AML-193 (cell line): ENCODE measurements around the gene CCDC28B.

Experiments used
- DNase-seq, 2 experiments: peaks; one replicate each; lab custom pipeline; 2025; lab: John Stamatoyannopoulos, UW

CCDC28B gene

GRCh38 chr1:32194984-32195383 lies 5.4 kb upstream of the CCDC28B start:
- no peak for DNase-seq

- no peak for DNase-seq
Measured at GRCh38 chr1:32195531-32195930, 4.9 kb upstream of the CCDC28B start.

GRCh38 chr1:32195972-32196823 lies 4.2 kb upstream of the CCDC28B start:
- DNase-seq: no peak

- no peak for DNase-seq
Measured at GRCh38 chr1:32197074-32197473, 3.3 kb upstream of the CCDC28B start.

DNA sequence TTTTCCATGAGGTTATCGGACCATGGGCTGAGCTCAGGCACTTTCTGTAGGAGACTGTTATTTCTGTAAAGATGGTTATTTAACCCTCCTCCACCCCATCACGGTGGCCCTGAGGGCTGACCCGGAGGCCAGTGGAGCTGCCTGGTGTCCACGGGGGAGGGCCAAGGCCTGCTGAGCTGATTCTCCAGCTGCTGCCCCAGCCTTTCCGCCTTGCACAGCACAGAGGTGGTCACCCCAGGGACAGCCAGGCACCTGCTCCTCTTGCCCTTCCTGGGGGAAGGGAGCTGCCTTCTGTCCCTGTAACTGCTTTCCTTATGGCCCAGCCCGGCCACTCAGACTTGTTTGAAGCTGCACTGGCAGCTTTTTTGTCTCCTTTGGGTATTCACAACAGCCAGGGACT lies 2.6 kb upstream of the CCDC28B start:
- no peak for DNase-seq

GRCh38 chr1:32198237-32199042 lies 2.0 kb upstream of the CCDC28B start:
- no peak for DNase-seq

DNA sequence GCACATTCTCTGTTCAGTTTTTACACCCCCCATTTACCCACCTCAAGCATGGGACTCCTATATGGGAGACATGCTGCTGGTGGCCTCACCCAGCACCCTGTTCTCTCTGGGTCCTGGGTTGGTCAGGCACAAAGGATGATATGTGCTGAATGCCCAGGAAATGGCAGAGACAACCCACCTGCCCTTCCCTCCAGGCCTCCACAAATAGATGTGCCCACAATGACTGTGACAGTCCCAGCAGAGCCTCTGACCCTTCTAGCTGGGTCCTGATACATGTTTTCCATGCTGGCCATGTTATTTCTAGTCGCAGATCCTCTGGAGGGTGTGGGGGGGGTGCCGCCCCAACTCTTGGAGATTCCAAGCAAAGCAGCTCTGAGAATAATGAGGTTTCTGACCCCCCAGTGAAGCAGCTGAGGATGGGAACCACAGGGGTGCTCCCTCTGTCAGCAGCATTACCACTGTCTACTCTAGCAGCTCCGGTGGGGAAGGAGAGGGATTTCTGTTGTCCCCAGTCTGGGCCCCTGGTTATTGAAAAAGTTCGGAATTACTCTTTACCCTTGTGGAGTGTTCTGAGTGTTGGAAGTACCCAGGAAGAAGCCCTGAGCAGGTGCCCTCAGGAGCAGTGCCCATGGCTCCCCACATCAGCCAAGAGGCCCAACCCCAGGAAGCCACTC lies 1.2 kb upstream of the CCDC28B start:
- no peak for DNase-seq

DNA sequence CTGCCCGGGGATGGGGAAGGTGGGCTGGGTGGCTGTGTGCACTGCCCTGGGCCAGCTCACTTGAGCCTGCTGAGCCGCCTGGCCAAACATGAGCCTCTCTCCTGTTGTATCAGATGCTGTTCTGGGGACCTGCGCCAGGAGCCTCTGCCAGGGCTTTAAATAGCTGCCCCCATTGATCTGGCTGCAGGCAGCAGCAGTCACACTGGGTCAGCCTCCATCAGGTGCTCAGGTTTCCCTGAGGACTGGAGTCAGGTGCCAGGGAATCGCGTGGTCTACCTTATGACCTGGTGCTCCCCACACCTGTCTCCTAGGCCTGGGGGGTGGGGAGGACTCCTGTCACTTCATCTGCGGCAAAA lies 700 bp upstream of the CCDC28B start:
- DNase-seq: no peak

GRCh38 chr1:32201011-32201855 lies 838 bp downstream of the CCDC28B start:
- DNase-seq: peak in 1 of 2 experiments; percentile 30

- no peak for DNase-seq
Measured at GRCh38 chr1:32204943-32205361, 4.6 kb downstream of the CCDC28B start.

- peak; percentile 60 to 62 for DNase-seq
Measured at GRCh38 chr1:32205401-32206370, 5.3 kb downstream of the CCDC28B start, which contains the start of gene IQCC. IQCC (plus strand) TSS chr1:32205671; CDS start chr1:32205682, 11 bp downstream.

DNA sequence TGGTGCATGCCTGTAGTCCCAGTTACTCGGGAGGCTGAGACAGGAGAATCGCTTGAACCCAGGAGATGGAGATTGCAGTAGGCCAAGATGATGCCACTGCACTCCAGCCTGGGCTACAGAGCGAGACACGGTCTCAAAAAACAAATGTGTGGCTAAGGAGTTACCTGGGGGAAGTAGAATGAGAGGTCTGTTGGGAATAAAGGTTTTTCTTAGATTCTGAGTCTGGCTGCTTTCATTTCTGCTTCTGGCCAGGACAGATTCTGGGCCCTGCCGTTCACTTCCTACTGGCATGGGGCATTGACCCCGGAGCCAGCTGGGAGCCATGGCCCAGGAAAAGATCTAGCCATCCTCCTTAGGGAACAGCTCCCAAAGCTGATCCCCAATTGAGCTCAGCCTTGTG lies 8.1 kb downstream of the CCDC28B start:
- no peak for DNase-seq

DNA sequence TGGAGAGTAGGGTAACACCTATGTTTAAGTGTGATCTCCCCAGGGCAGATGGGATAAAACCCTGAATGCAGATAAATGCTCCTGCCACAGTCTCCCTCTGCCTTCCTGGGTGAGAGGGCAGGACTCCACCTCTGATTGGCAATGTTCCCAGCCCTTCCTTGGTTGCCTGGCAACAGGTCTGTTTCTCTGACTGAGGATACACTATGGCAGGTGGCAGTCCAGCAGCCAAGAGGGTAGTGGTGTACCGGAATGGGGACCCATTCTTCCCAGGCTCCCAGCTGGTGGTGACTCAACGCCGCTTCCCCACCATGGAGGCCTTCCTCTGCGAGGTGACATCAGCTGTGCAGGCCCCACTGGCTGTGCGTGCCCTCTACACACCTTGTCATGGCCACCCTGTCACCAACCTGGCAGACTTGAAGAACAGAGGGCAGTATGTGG lies 8.5 kb downstream of the CCDC28B start, which contains the start of gene DCDC2B:
Gene DCDC2B (plus strand): TSS at position 199 of the 438 bp plus-strand sequence. CDS start 5 bp downstream, at position 204.
- no peak for DNase-seq

GRCh38 chr1:32215629-32216480 lies 15.5 kb downstream of the CCDC28B start:
- DNase-seq: peak; percentile 34 to 38

- DNase-seq: no peak
Measured at GRCh38 chr1:32216566-32216965, 16.2 kb downstream of the CCDC28B start.

DNA sequence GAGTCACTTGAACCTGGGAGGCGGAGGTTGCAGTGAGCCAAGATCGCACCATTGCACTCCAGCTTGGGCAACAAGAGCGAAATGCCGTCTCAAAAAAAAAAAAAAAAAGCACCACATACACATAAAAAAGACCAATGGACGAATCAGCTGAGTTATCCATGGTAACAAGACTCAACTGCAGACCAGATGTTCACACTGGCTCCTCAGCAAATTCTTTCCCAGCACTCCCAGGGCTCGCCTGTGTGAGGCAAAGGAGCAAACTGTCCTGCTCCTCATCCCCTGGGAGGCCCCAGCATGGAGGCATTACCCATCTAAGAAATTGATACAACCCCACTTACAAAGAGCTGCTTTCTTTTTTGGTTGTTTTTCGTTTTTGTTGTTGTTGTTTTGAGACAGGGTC lies 18.6 kb downstream of the CCDC28B start:
- DNase-seq: no peak

DNA sequence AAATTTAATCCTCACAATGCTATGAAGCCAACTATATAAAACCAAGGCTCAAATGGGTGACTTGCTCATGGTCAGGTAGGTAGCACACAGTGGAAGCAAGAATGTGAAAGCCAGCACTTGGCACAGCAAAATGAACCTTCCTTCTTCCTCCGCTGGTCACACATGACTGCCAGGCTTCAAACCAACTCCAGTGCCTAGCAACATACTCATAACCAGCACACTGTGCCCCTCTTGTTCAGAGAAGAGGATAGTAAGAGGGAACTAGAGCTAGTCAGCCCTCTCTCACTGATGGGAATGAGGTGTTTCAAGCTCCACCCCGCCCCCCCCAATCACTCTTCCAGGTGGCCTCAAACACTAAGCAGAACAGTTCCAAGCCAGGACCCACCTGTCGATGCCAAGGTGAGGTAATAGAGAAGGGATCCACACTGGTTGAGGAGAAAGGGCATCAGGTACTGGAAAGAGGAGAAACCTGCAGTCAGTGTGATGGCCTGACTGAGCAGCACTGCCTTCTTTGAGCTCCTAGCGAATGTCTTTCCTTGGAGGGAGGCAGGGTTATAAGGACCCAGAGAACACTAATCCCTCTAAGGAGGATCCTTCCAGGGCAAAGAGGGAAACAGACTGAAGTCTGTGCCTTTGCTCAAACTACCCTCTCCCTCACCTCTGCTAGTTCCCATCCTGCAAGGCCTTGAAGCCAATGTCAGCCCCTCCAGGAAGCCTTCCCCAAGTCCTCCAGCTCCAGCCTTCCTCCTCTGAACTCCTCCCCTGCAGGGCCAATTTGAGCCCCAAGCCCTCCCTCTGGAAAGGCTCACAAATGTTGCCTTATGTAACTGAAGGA lies 20.6 kb downstream of the CCDC28B start:
- no peak for DNase-seq

DNA sequence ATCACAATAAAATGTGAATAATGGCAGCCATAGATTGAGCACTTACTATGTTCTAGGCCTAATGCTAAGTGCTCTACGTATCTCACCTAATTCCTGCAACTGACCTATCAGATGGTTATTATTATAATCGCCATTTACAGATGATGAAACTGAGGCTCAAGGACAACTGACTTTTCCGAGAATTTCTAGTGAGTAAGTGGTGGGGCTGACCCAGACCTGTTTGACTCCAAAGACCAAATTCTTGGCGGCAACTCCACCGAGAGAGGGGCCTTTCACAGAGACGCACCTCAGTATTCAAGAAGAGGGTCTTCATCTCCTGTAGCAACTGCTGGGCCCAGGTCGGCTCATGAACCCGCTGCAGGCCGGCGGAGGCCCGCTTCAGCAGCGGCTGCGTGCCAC lies 21.2 kb downstream of the CCDC28B start:
- DNase-seq: no peak
